ENCODE data around the gene SPATA4. TPM values are rescaled to one million over a fixed set of nuclear protein-coding genes. Genes with fewer than 3 reads are reported as not detected.

Gene SPATA4
- not detected in 2 replicates for total RNA-seq (2021)
- long read RNA-seq = 0 reads

- Histone ChIP-seq H3K9ac (ENCODE audit: extremely low read depth, insufficient read length, low read length) (peak within 1 kb of the TSS; percentile 63), H4K91ac (ENCODE audit: insufficient read length, low read depth, low read length) (no peak within 1 kb of the TSS), H2BK120ac (ENCODE audit: low read depth, low read length, poor library complexity, severe bottlenecking) (no peak within 1 kb of the TSS), H3K56ac (ENCODE audit: insufficient read length, low read depth, low read length) (no peak within 1 kb of the TSS), H3K27ac (ENCODE audit: insufficient read length, low read depth, low read length) (no peak within 1 kb of the TSS), H3K4ac (ENCODE audit: low read depth, low read length) (no peak within 1 kb of the TSS), H3K23ac (ENCODE audit: insufficient read length, low read depth, low read length) (no peak within 1 kb of the TSS), H2BK15ac (ENCODE audit: low read depth, low read length) (no peak within 1 kb of the TSS), H3K27me3 (ENCODE audit: insufficient read depth, low read length) (no peaks in the 10 kb centered on the region), H4K20me1 (ENCODE audit: control insufficient read depth, insufficient read depth, insufficient read length) (no peaks in the 10 kb centered on the region), H4K8ac (replicated peaks; ENCODE audit: insufficient read length, low read depth, low read length) (no peak within 1 kb of the TSS), H2AK5ac (ENCODE audit: insufficient read length, low read length) (no peak within 1 kb of the TSS), H4K5ac (ENCODE audit: insufficient read length, low read depth, low read length) (no peak within 1 kb of the TSS), H3K9me3 (ENCODE audit: control insufficient read depth, low read depth, low read length) (no peaks in the 10 kb centered on the region), H2BK20ac (ENCODE audit: low read depth, low read length, poor library complexity, severe bottlenecking) (no peak within 1 kb of the TSS), H3T11ph (ENCODE audit: low read length) (no peak within 1 kb of the TSS), H3K14ac (ENCODE audit: insufficient read depth, low read length) (no peak within 1 kb of the TSS), H3K79me2 (ENCODE audit: insufficient read depth, low read length) (no peaks in the 10 kb centered on the region), H2AFZ (ENCODE audit: low read length) (no peak within 1 kb of the TSS), H2BK5ac (ENCODE audit: insufficient read length, low read length) (no peak within 1 kb of the TSS), H3K4me2 (ENCODE audit: insufficient read depth, insufficient read length, low read length) (peak within 1 kb of the TSS; percentile 84), H3K4me1 (ENCODE audit: insufficient read depth, low read length) (no peaks in the 10 kb centered on the region; the same call in 1 of the 2 replicates), H3K79me1 (ENCODE audit: insufficient read depth, low read depth, low read length, poor library complexity, severe bottlenecking) (no peaks in the 10 kb centered on the region), H3K23me2 (ENCODE audit: insufficient read length, low read depth, low read length, poor library complexity, severe bottlenecking) (peaks cover 3% of the 10 kb centered on the region), H3K18ac (ENCODE audit: insufficient read length, low read depth, low read length) (peak within 1 kb of the TSS; percentile 8), H2BK12ac (ENCODE audit: insufficient read length, low read depth, low read length) (no peak within 1 kb of the TSS)
- Mint-ChIP-seq H3K4me3 (peak within 1 kb of the TSS; percentile 87 to 91), H3K4me1 (peaks cover 28 to 30% of the 10 kb centered on the region in 2 experiments), H3K27me3 (ENCODE audit: low read depth) (no peaks in the 10 kb centered on the region), H3K36me3 (ENCODE audit: insufficient read depth in 1 of 3, low read depth in 3 of 3) (no peaks in the 10 kb centered on the region), H3K27ac (peak within 1 kb of the TSS; percentile 93 to 94 (median 94); a peak in 6 of 7 replicates), H3K9me3 (no peaks in the 10 kb centered on the region)
- TF ChIP-seq, protein P1, sequence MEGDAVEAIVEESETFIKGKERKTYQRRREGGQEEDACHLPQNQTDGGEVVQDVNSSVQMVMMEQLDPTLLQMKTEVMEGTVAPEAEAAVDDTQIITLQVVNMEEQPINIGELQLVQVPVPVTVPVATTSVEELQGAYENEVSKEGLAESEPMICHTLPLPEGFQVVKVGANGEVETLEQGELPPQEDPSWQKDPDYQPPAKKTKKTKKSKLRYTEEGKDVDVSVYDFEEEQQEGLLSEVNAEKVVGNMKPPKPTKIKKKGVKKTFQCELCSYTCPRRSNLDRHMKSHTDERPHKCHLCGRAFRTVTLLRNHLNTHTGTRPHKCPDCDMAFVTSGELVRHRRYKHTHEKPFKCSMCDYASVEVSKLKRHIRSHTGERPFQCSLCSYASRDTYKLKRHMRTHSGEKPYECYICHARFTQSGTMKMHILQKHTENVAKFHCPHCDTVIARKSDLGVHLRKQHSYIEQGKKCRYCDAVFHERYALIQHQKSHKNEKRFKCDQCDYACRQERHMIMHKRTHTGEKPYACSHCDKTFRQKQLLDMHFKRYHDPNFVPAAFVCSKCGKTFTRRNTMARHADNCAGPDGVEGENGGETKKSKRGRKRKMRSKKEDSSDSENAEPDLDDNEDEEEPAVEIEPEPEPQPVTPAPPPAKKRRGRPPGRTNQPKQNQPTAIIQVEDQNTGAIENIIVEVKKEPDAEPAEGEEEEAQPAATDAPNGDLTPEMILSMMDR (conservative IDR thresholded peaks at IDR 0.05) = no peak
- peak; percentile 96 for DNase-seq
- no CpG with 5 or more reads among the region's 45 CpGs for WGBS (ENCODE audit: extremely low coverage, insufficient read length, low lambda C conversion rate)
Observed at GRCh38 chr4:176195184-176195978, at the start of gene SPATA4. SPATA4 (minus strand) TSS chr4:176195585; CDS start chr4:176195562, 23 bp downstream.

All from H9 (cell line).